HepG2 (cell line): ENCODE measurements around the gene SETD1B. TPM values are rescaled to one million over a fixed set of nuclear protein-coding genes. Genes with fewer than 3 reads are reported as not detected.

Experiments used
- CBX1 ChIP-seq: IDR thresholded peaks from one replicate; pipeline ENCODE4 v1.6.1; 2016; ENCODE audit warnings: antibody characterized with exemption, low read depth
- CREB1 ChIP-seq, 2 experiments: fragments of 450-650 bp in 1 of 2; IDR thresholded peaks; 2 replicates each; pipeline ENCODE4 v1.6.1; 2016 to 2017; ENCODE audit warnings: control low read depth in 1 of 2, mild to moderate bottlenecking in 1 of 2, missing compliant biosample characterization in 1 of 2, missing genetic modification characterization in 1 of 2
- ELF3 ChIP-seq: IDR thresholded peaks from 2 replicates; pipeline ENCODE4 v1.6.1; 2016; ENCODE audit warnings: missing genetic modification reagents, missing compliant biosample characterization
- GPBP1L1 ChIP-seq: sonication (generic); formaldehyde crosslinking; IDR thresholded peaks from 2 replicates; pipeline ENCODE4 v1.5.0; 2020; ENCODE audit warnings: mild to moderate bottlenecking, missing genetic modification reagents
- GTF2F1 ChIP-seq: fragments of 150-350 bp; IDR thresholded peaks from 2 replicates; pipeline ENCODE4 v1.6.1; 2014; ENCODE audit warnings: low read length
- KMT2B ChIP-seq: IDR thresholded peaks from 2 replicates; pipeline ENCODE4 v1.6.1; 2016; ENCODE audit warnings: missing genetic modification reagents, missing compliant biosample characterization
- MEIS1 ChIP-seq: sonication (generic); formaldehyde crosslinking; IDR thresholded peaks from 2 replicates; pipeline ENCODE4 v1.9.0; 2021; ENCODE audit warnings: mild to moderate bottlenecking, missing genetic modification reagents, moderate library complexity, borderline replicate concordance
- PAF1 ChIP-seq: IDR thresholded peaks from 2 replicates; pipeline ENCODE4 v1.6.1; 2016; ENCODE audit warnings: missing genetic modification reagents, missing compliant biosample characterization
- PLRG1 ChIP-seq: fragments of 450-650 bp; conservative IDR thresholded peaks from 2 replicates; pipeline ENCODE4 v1.6.1; 2016
- POLR2A ChIP-seq, 2 experiments: IDR thresholded peaks; 2 replicates each; pipeline ENCODE4 v1.6.1; 2011; ENCODE audit warnings: low read depth in 2 of 2, low read length in 2 of 2, mild to moderate bottlenecking in 1 of 2, moderate library complexity in 1 of 2; ENCODE audit not compliant: insufficient read depth in 1 of 2
- SETDB1 ChIP-seq: sonication (generic); formaldehyde crosslinking; IDR thresholded peaks from 2 replicates; pipeline ENCODE4 v1.5.1; 2020; ENCODE audit warnings: missing genetic modification reagents, mild to moderate bottlenecking, borderline replicate concordance
- SRSF1 ChIP-seq: fragments of 200-400 bp; formaldehyde crosslinking; optimal IDR thresholded peaks from 2 replicates; pipeline ENCODE3; 2017; ENCODE audit warnings: mild to moderate bottlenecking, low read depth, low read length, moderate library complexity
- ZBTB49 ChIP-seq: sonication (generic); formaldehyde crosslinking; IDR thresholded peaks from 2 replicates; pipeline ENCODE4 v1.4.0; 2020; ENCODE audit warnings: missing genetic modification reagents, borderline replicate concordance
- ZNF24 ChIP-seq: fragments of 450-650 bp; IDR thresholded peaks from 2 replicates; pipeline ENCODE4 v1.6.1; 2017; ENCODE audit warnings: antibody characterized with exemption, mild to moderate bottlenecking
- ZNF326 ChIP-seq: sonication (generic); formaldehyde crosslinking; IDR thresholded peaks from 2 replicates; pipeline ENCODE4 v1.4.0; 2020; ENCODE audit warnings: missing genetic modification reagents, borderline replicate concordance
- ZNF432 ChIP-seq: sonication (generic); formaldehyde crosslinking; IDR thresholded peaks from 2 replicates; pipeline ENCODE4 v1.5.0; 2020; ENCODE audit warnings: missing genetic modification reagents, mild to moderate bottlenecking, borderline replicate concordance
- ZNF496 ChIP-seq: sonication (generic); formaldehyde crosslinking; IDR thresholded peaks from 2 replicates; pipeline ENCODE4 v1.8.1; 2023; ENCODE audit warnings: mild to moderate bottlenecking, moderate library complexity, missing genetic modification reagents; ENCODE audit not compliant: insufficient replicate concordance
- ZNF576 ChIP-seq: sonication (generic); formaldehyde crosslinking; IDR thresholded peaks from 2 replicates; pipeline ENCODE4 v1.4.0; 2020; ENCODE audit warnings: mild to moderate bottlenecking, missing genetic modification reagents
- ZNF639 ChIP-seq: conservative IDR thresholded peaks from 2 replicates; pipeline ENCODE4 v1.6.1; 2018; ENCODE audit warnings: missing genetic modification reagents
- polyA plus RNA-seq, 8 experiments: library from polyadenylated mRNA; depleted of rRNA in 3 of 8; stranded (reverse) in 7 of 8; unstranded in 1 of 8; fragments of >200 nt; fragmentation: Illumina TruSeq in 4 of 8; extraction: Trizol in 4 of 8; gene quantifications; 2 replicates each; pipeline versions ENCODE4 v1.2.1 to v1.2.3, GENCODE V29; 2011 to 2016; ENCODE audit warnings: low read depth in 4 of 8, missing spikeins in 1 of 8, mixed read lengths in 1 of 8; ENCODE audit not compliant: insufficient read depth in 1 of 8
- total RNA-seq, 5 experiments: library from RNA; depleted of rRNA; stranded (reverse); fragments of >200 nt; fragmentation: Illumina TruSeq; extraction: Trizol; gene quantifications; 2 replicates each; pipeline ENCODE4 v1.2.3, GENCODE V29; 2016; ENCODE audit warnings: low read depth in 1 of 5
- TF ChIP-seq, protein P1 (sequence below): IDR thresholded peaks from 2 replicates; pipeline ENCODE4 v1.6.1; 2016
- TF ChIP-seq, protein P2 (sequence below): sonication (generic); formaldehyde crosslinking; IDR thresholded peaks from 2 replicates; pipeline ENCODE4 v1.5.0; 2020; ENCODE audit warnings: mild to moderate bottlenecking, missing genetic modification reagents

SETD1B gene
- total and polyA plus RNA-seq, 2 of the 13 experiments (the other 11 are each of a cell fraction or from before 2014, with no cell fraction given) = 1.1 to 1.4 TPM

DNA sequence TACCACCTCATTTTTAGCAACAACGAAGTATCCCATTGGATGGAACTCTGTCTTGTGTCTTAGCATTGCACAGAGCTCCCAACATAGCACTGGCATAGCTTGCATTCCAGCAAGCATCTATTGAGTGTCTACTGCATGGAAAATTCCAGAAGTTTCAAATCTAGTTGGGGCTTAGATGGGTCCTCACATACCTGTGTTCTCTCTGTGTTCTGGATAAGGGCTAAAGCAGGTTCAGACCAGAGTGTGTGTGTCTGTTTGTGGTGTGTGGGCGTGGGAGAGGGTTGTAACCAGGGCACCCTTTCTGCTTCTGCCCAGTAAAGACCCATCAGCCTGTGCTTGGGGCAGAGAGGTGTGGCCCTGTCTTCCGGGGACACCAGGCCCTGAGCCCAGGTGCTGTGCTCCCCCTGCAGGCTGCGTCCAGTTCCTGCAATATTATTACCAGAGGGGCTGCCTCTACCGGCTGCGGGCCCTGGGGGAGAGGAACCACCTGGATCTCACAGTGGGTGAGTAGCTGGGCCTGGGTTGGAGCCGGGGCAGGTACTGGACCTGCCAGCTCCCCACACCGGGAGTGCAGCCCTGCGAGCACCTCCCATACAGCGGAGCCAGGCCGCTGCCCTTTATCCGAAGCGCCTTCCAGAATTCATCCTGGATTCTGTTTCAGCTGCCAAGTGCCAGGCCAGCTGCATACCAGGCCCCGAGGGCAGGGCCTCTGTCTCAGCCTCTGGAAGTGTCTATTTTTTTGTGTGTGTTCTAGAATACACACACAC lies 30.6 kb upstream of the SETD1B start (continued):
- TF ChIP-seq GPBP1L1 (CRISPR knock-in tag) (no peak), KMT2B (CRISPR knock-in tag) (no peak), POLR2A (IDR thresholded peaks at IDR 0.05; ENCODE audit: insufficient read depth in 1 of 2, low read depth in 2 of 2, low read length in 2 of 2) (no peak), PLRG1 (no peak), ZNF432 (CRISPR knock-in tag) (no peak), ZNF24 (no peak), ZNF576 (CRISPR knock-in tag) (no peak), ZNF639 (CRISPR knock-in tag) (no peak), SETDB1 (CRISPR knock-in tag) (no peak), SRSF1 (no peak), GTF2F1 (no peak), ELF3 (CRISPR knock-in tag) (peak; percentile 60; the same call in 1 of the 2 replicates), ZNF496 (CRISPR knock-in tag) (no peak), PAF1 (no peak), CBX1 (no peak), ZNF326 (no peak), ZBTB49 (CRISPR knock-in tag) (no peak), MEIS1 (CRISPR knock-in tag) (no peak), CREB1 (IDR thresholded peaks at IDR 0.05) (no peak), CREB1 (CRISPR knock-in tag; IDR thresholded peaks at IDR 0.05) (no peak)
- TF ChIP-seq, protein P1, sequence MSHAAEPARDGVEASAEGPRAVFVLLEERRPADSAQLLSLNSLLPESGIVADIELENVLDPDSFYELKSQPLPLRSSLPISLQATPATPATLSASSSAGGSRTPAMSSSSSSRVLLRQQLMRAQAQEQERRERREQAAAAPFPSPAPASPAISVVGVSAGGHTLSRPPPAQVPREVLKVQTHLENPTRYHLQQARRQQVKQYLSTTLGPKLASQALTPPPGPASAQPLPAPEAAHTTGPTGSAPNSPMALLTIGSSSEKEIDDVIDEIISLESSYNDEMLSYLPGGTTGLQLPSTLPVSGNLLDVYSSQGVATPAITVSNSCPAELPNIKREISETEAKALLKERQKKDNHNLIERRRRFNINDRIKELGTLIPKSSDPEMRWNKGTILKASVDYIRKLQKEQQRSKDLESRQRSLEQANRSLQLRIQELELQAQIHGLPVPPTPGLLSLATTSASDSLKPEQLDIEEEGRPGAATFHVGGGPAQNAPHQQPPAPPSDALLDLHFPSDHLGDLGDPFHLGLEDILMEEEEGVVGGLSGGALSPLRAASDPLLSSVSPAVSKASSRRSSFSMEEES (CRISPR knock-in tag) = no peak
- TF ChIP-seq, protein P2, sequence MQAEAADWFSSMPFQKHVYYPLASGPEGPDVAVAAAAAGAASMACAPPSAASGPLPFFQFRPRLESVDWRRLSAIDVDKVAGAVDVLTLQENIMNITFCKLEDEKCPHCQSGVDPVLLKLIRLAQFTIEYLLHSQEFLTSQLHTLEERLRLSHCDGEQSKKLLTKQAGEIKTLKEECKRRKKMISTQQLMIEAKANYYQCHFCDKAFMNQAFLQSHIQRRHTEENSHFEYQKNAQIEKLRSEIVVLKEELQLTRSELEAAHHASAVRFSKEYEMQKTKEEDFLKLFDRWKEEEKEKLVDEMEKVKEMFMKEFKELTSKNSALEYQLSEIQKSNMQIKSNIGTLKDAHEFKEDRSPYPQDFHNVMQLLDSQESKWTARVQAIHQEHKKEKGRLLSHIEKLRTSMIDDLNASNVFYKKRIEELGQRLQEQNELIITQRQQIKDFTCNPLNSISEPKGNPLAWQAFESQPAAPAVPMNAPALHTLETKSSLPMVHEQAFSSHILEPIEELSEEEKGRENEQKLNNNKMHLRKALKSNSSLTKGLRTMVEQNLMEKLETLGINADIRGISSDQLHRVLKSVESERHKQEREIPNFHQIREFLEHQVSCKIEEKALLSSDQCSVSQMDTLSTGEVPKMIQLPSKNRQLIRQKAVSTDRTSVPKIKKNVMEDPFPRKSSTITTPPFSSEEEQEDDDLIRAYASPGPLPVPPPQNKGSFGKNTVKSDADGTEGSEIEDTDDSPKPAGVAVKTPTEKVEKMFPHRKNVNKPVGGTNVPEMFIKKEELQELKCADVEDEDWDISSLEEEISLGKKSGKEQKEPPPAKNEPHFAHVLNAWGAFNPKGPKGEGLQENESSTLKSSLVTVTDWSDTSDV (CRISPR knock-in tag) = no peak
